Loucy (cell line): ENCODE measurements around the gene ZCCHC8.
"Not testable (repeated sequence)": the region's sequence is repeated elsewhere in the genome, so short reads cannot be mapped to it uniquely, and the experiment has no call there.

ENCODE experiments used
- H2AFZ ChIP-seq: fragments of 200-600 bp; sonication (generic); 2 replicates; pipeline ENCODE4 v1.6.0; 2016; ENCODE audit warnings: antibody characterized with exemption, mild to moderate bottlenecking, low read length, moderate library complexity
- H3F3A ChIP-seq: fragments of 200-600 bp; 2 replicates; pipeline ENCODE4 v1.6.0; 2016; ENCODE audit warnings: antibody characterized with exemption, low read depth, mild to moderate bottlenecking
- H3K27me3 ChIP-seq: fragments of 200-600 bp; sonication (generic); 2 replicates; pipeline ENCODE4 v1.6.1; 2014; ENCODE audit warnings: low read length, mild to moderate bottlenecking; ENCODE audit not compliant: insufficient read depth, poor library complexity, severe bottlenecking
- H3K36me3 ChIP-seq: fragments of 200-600 bp; sonication (generic); 2 replicates; pipeline ENCODE4 v1.6.1; 2016; ENCODE audit warnings: low read length; ENCODE audit not compliant: insufficient read depth
- H3K4me1 ChIP-seq: fragments of 200-600 bp; sonication (generic); 2 replicates; pipeline ENCODE4 v1.5.1; 2014; ENCODE audit warnings: low read length, mild to moderate bottlenecking; ENCODE audit not compliant: insufficient read depth, poor library complexity, severe bottlenecking
- H3K4me2 ChIP-seq: fragments of 200-600 bp; sonication (generic); 2 replicates; pipeline ENCODE4 v1.6.0; 2014; ENCODE audit warnings: antibody characterized with exemption, low read length, low read depth, mild to moderate bottlenecking; ENCODE audit not compliant: poor library complexity, severe bottlenecking
- H3K4me3 ChIP-seq: fragments of 200-600 bp; sonication (generic); 2 replicates; pipeline ENCODE4 v1.5.1; 2014; ENCODE audit warnings: low read length, mild to moderate bottlenecking, mixed read lengths; ENCODE audit not compliant: poor library complexity, severe bottlenecking
- H3K79me2 ChIP-seq: fragments of 200-600 bp; sonication (generic); 2 replicates; pipeline ENCODE4 v1.6.1; 2014; ENCODE audit warnings: low read length; ENCODE audit not compliant: insufficient read depth
- H3K9ac ChIP-seq: fragments of 200-600 bp; sonication (generic); 2 replicates; pipeline ENCODE4 v1.6.0; 2014; ENCODE audit warnings: mild to moderate bottlenecking, low read depth, low read length, moderate library complexity; ENCODE audit not compliant: poor library complexity, severe bottlenecking
- H3K9me2 ChIP-seq: fragments of 200-600 bp; sonication (generic); replicated peaks from 2 replicates; pipeline ENCODE4 v1.6.1; 2016; ENCODE audit warnings: low read depth, low read length, mixed read lengths
- H3K9me3 ChIP-seq: fragments of 200-600 bp; sonication (generic); 2 replicates; pipeline ENCODE4 v1.6.1; 2014; ENCODE audit warnings: mild to moderate bottlenecking, antibody characterized with exemption, low read length, low read depth; ENCODE audit not compliant: insufficient read depth
- H4K20me1 ChIP-seq: fragments of 200-600 bp; sonication (generic); 2 replicates; pipeline ENCODE4 v1.6.0; 2014; ENCODE audit warnings: antibody characterized with exemption, low read length, mild to moderate bottlenecking; ENCODE audit not compliant: insufficient read depth, poor library complexity, severe bottlenecking
- CTCF ChIP-seq: fragments of 200-600 bp; sonication (generic); conservative IDR thresholded peaks from 2 replicates; pipeline ENCODE4 v1.5.1; 2014; ENCODE audit warnings: mild to moderate bottlenecking, antibody characterized with exemption, low read length
- EZH2phosphoT487 ChIP-seq: fragments of 200-600 bp; IDR thresholded peaks from 2 replicates; pipeline ENCODE4 v1.6.1; 2018; ENCODE audit warnings: antibody characterized with exemption, mild to moderate bottlenecking, moderate library complexity, borderline replicate concordance

ZCCHC8 gene

GRCh38 chr12:122486805-122487426 lies 13.8 kb downstream of the ZCCHC8 start:
- Histone ChIP-seq H4K20me1 (no peaks in the 10 kb centered on the region), H3K4me2 (no peak overlapping the region), H3K27me3 (no peaks in the 10 kb centered on the region), H2AFZ (no peak overlapping the region), H3K36me3 (peaks cover 81% of the 10 kb centered on the region; the same call in 1 of the 2 replicates), H3K79me2 (peaks cover 3% of the 10 kb centered on the region; the same call in 1 of the 2 replicates), H3K9ac (no peak overlapping the region), H3K9me3 (no peaks in the 10 kb centered on the region), H3F3A (no peaks in the 10 kb centered on the region), H3K9me2 (no peaks in the 10 kb centered on the region), H3K4me1 (no peaks in the 10 kb centered on the region), H3K4me3 (no peak overlapping the region)
- TF ChIP-seq CTCF (no peak), EZH2phosphoT487 (no peak)

- H3K9me3 ChIP-seq, H3K4me3 ChIP-seq, H3K27me3 ChIP-seq, H3K4me2 ChIP-seq, H4K20me1 ChIP-seq, H3K79me2 ChIP-seq, H3F3A ChIP-seq, H3K9ac ChIP-seq, H2AFZ ChIP-seq, H3K9me2 ChIP-seq, H3K4me1 ChIP-seq: not testable (repeated sequence)
- H3K36me3 ChIP-seq = peaks cover 83% of the 10 kb centered on the region
These were observed 14.4 kb downstream of the ZCCHC8 start for GRCh38 chr12:122486360-122486759.

GRCh38 chr12:122484385-122484784 lies 16.3 kb downstream of the ZCCHC8 start:
- H3K79me2 ChIP-seq, H3K27me3 ChIP-seq, H3K9me3 ChIP-seq, H3F3A ChIP-seq, H3K9me2 ChIP-seq, H2AFZ ChIP-seq, H3K9ac ChIP-seq, H4K20me1 ChIP-seq, H3K4me1 ChIP-seq, H3K4me2 ChIP-seq, H3K4me3 ChIP-seq: not testable (repeated sequence)
- H3K36me3 ChIP-seq = peaks cover 83% of the 10 kb centered on the region

- peaks cover 83% of the 10 kb centered on the region for H3K36me3 ChIP-seq
These were observed 16.8 kb downstream of the ZCCHC8 start for GRCh38 chr12:122483969-122484368.

More at GRCh38 chr12:122483969-122484368, 16.8 kb downstream of the ZCCHC8 start:
- H3K4me2 ChIP-seq = no peak overlapping the region
- H3K79me2 ChIP-seq = no peaks in the 10 kb centered on the region
- TF ChIP-seq CTCF = no peak
- no peak for TF ChIP-seq EZH2phosphoT487
- no peaks in the 10 kb centered on the region for H3K9me2 ChIP-seq
- H3F3A ChIP-seq = no peaks in the 10 kb centered on the region
- H4K20me1 ChIP-seq = no peaks in the 10 kb centered on the region
- no peaks in the 10 kb centered on the region for H3K27me3 ChIP-seq
- no peaks in the 10 kb centered on the region for H3K9me3 ChIP-seq
- no peak overlapping the region for H2AFZ ChIP-seq
- no peak overlapping the region for H3K4me3 ChIP-seq
- H3K4me1 ChIP-seq = no peaks in the 10 kb centered on the region
- no peak overlapping the region for H3K9ac ChIP-seq
